Lower lobe of right lung (tissue), 2 donors: ENCODE measurements around the gene RPS6KA2. TPM values are rescaled to one million over a fixed set of nuclear protein-coding genes. Genes with fewer than 3 reads are reported as not detected.

Source experiments
- ATAC-seq, 2 donors: fragments of 200-7000 bp; cut with Tn5 transposase; one replicate each; pipeline ENCODE4 v1.9.1; 2020 to 2022; ENCODE audit warnings: mild to moderate bottlenecking in 2 of 2, moderate library complexity in 2 of 2
- DNase-seq: peaks from one replicate; pipeline ENCODE4 v3.0.0-alpha.2; 2020
- H3K27ac ChIP-seq: fragments of 200-600 bp; one replicate; pipeline ENCODE4 v1.8.0; 2022
- H3K27me3 ChIP-seq: fragments of 200-600 bp; one replicate; pipeline ENCODE4 v1.8.0; 2022; ENCODE audit warnings: low read depth
- H3K36me3 ChIP-seq: fragments of 200-600 bp; one replicate; pipeline ENCODE4 v1.8.0; 2022; ENCODE audit warnings: mild to moderate bottlenecking
- H3K4me1 ChIP-seq: fragments of 200-600 bp; one replicate; pipeline ENCODE4 v1.8.0; 2022
- H3K4me3 ChIP-seq: fragments of 200-600 bp; one replicate; pipeline ENCODE4 v1.8.0; 2022; ENCODE audit warnings: mild to moderate bottlenecking
- H3K9me3 ChIP-seq: fragments of 200-600 bp; one replicate; pipeline ENCODE4 v1.8.0; 2022
- CTCF ChIP-seq: fragments of 200-600 bp; IDR thresholded peaks from one replicate; pipeline ENCODE4 v1.8.0; 2022; ENCODE audit warnings: antibody characterized with exemption, mild to moderate bottlenecking
- intact Hi-C: fragments of 100-400 bp; cut with DNase I; formaldehyde crosslinking; loops from one replicate; pipeline ENCODE4 v1.11.0; 2022
- total RNA-seq: library from RNA; stranded (reverse); fragmentation: NEBNext Ultra II Directional; extraction: Animal tissue kit (Norgen Biotek cat#: 25700); gene quantifications from one replicate; pipeline ENCODE4 v1.2.1, GENCODE V29; 2021
- donor health status: DM: no; HTN: yes; CAD: no; lungs with severe emphysema.

RPS6KA2 gene
- total RNA-seq, 1 donor from 2014 or later: 102 TPM

- Histone ChIP-seq H3K27ac (no peak overlapping the region), H3K4me1 (no peaks in the 10 kb centered on the region), H3K36me3 (peaks cover 65% of the 10 kb centered on the region), H3K27me3 (no peaks in the 10 kb centered on the region), H3K4me3 (no peak overlapping the region), H3K9me3 (no peaks in the 10 kb centered on the region)
- no peak for ATAC-seq
- intact Hi-C loops: no loop called here
- TF ChIP-seq CTCF: no peak
- no peak for DNase-seq
These were observed 178.6 kb downstream of the RPS6KA2 start for GRCh38 chr6:166448432-166448831.

- no peak overlapping the region for H3K27ac ChIP-seq
- no peaks in the 10 kb centered on the region for H3K9me3 ChIP-seq
- no peaks in the 10 kb centered on the region for H3K27me3 ChIP-seq
- no peak for DNase-seq
- intact Hi-C loops: no loop called here
- no peak for TF ChIP-seq CTCF
- peaks cover 82% of the 10 kb centered on the region for H3K36me3 ChIP-seq
- no peak overlapping the region for H3K4me3 ChIP-seq
- H3K4me1 ChIP-seq: no peaks in the 10 kb centered on the region
- no peak for ATAC-seq
These were observed 180.4 kb downstream of the RPS6KA2 start for GRCh38 chr6:166446567-166447065.

- ATAC-seq (no peak), DNase-seq (no peak)
- H3K27ac ChIP-seq: no peak overlapping the region
- H3K4me1 ChIP-seq: no peaks in the 10 kb centered on the region
- no peaks in the 10 kb centered on the region for H3K27me3 ChIP-seq
- TF ChIP-seq CTCF: no peak
- H3K4me3 ChIP-seq: no peak overlapping the region
- H3K36me3 ChIP-seq: peaks cover 87% of the 10 kb centered on the region
- H3K9me3 ChIP-seq: no peaks in the 10 kb centered on the region
- intact Hi-C loops: no loop called here
These were observed 180.9 kb downstream of the RPS6KA2 start for GRCh38 chr6:166446146-166446545.

GRCh38 chr6:166444446-166444845, 182.6 kb downstream of the RPS6KA2 start:
- DNase-seq (no peak), ATAC-seq (no peak)
- Histone ChIP-seq H3K27ac (no peak overlapping the region), H3K4me1 (no peaks in the 10 kb centered on the region), H3K9me3 (no peaks in the 10 kb centered on the region), H3K4me3 (no peak overlapping the region), H3K36me3 (peaks cover 93% of the 10 kb centered on the region), H3K27me3 (no peaks in the 10 kb centered on the region)
- intact Hi-C loops: no loop called here
- TF ChIP-seq CTCF: no peak

GRCh38 chr6:166443166-166443565, 183.9 kb downstream of the RPS6KA2 start:
- no peak for ATAC-seq
- no peaks in the 10 kb centered on the region for H3K9me3 ChIP-seq
- H3K27me3 ChIP-seq: no peaks in the 10 kb centered on the region
- DNase-seq: no peak
- H3K4me3 ChIP-seq: no peak overlapping the region
- H3K27ac ChIP-seq: no peak overlapping the region
- intact Hi-C loops: no loop called here
- no peaks in the 10 kb centered on the region for H3K4me1 ChIP-seq
- TF ChIP-seq CTCF: no peak
- H3K36me3 ChIP-seq: peaks cover 81% of the 10 kb centered on the region
